HepG2 (cell line): Measurements from ENCODE around the gene SLC35F3. TPM values are rescaled to one million over a fixed set of nuclear protein-coding genes. Genes with fewer than 3 reads are reported as not detected.

ENCODE experiments used
- ATAC-seq: fragments of 200-7000 bp; cut with Tn5 transposase; 3 replicates; pipeline ENCODE4 v1.9.1; 2020; ENCODE audit warnings: mild to moderate bottlenecking, moderate library complexity
- BruUV-seq: library from RNA; stranded (reverse); fragments of 400-500 nt; replicated peaks from 2 replicates; lab custom pipeline; 2021; lab: Mats Ljungman, UMichigan
- CTCF ChIA-PET: fragments of 300-600 bp; formaldehyde crosslinking; extraction: SDS; loops from one replicate; lab custom pipeline; 2021; ENCODE audit warnings: low total read pairs, inconsistent platforms, low intra/inter-chr PET ratio; lab: Yijun Ruan, JAX
- POLR2A ChIA-PET: fragments of 350-600 bp; sonication (Branson Sonifier 250); formaldehyde crosslinking; loops from one replicate; lab custom pipeline; 2020; ENCODE audit warnings: antibody characterized with exemption, inconsistent platforms; lab: Yijun Ruan, JAX
- DNase-seq: peaks from one replicate; pipeline ENCODE4 v3.0.0-alpha.2; 2015; ENCODE audit warnings: low spot score
- FAIRE-seq: peaks from 3 replicates; lab custom pipeline; 2011; peaks lifted over from hg19 to GRCh38; lab: Jason Lieb, UNC
- H2AFZ ChIP-seq: one replicate; pipeline ENCODE4 v1.6.1; 2011; ENCODE audit warnings: low read length, inconsistent platforms
- H3K27ac ChIP-seq: fragments of 300-600 bp; 3 replicates; pipeline ENCODE4 v1.8.0; 2011; ENCODE audit warnings: mixed run types, mild to moderate bottlenecking, mixed read lengths, low read length, inconsistent platforms; ENCODE audit not compliant: insufficient read depth; ENCODE audit errors: extremely low read length
- H3K27me3 ChIP-seq, 2 experiments: fragments of 200-600 bp in 1 of 2; 2 replicates in 1 of 2; 3 replicates in 1 of 2; pipeline versions ENCODE4 v1.6.0 to v1.8.0; 2011; ENCODE audit warnings: low read length in 2 of 2, mild to moderate bottlenecking in 2 of 2, moderate library complexity in 2 of 2, inconsistent platforms in 1 of 2; ENCODE audit not compliant: insufficient read depth in 2 of 2, control insufficient read depth in 1 of 2
- H3K36me3 ChIP-seq, 2 experiments: fragments of 200-600 bp in 1 of 2; replicated peaks in 1 of 2; 2 replicates in 1 of 2; 3 replicates in 1 of 2; pipeline versions ENCODE4 v1.5.1 to v1.8.0; 2011; ENCODE audit warnings: low read length in 2 of 2, inconsistent platforms in 1 of 2; ENCODE audit not compliant: insufficient read depth in 2 of 2, control insufficient read depth in 1 of 2
- H3K4me1 ChIP-seq: 2 replicates; pipeline ENCODE4 v1.5.1; 2012; ENCODE audit warnings: low read length, inconsistent platforms; ENCODE audit not compliant: insufficient read depth
- H3K4me2 ChIP-seq: 2 replicates; pipeline ENCODE4 v1.6.0; 2011; ENCODE audit warnings: low read depth, low read length, inconsistent platforms
- H3K4me3 ChIP-seq, 3 experiments: fragments of 200-600 bp in 1 of 3; sonication (generic), shearing (Covaris generic) in 1 of 3; replicated peaks in 1 of 3; 2 replicates each; pipeline ENCODE4 v1.5.1; 2011 to 2016; ENCODE audit warnings: low read length in 3 of 3, inconsistent platforms in 2 of 3, low read depth in 2 of 3, mild to moderate bottlenecking in 2 of 3, control low read depth in 1 of 3, mixed read lengths in 1 of 3; ENCODE audit not compliant: insufficient read depth in 1 of 3
- H3K79me2 ChIP-seq: one replicate; pipeline ENCODE4 v1.6.1; 2011; ENCODE audit warnings: low read length, inconsistent platforms; ENCODE audit not compliant: insufficient read depth
- H3K9ac ChIP-seq: 2 replicates; pipeline ENCODE4 v1.6.0; 2011; ENCODE audit warnings: mild to moderate bottlenecking, low read depth, low read length, inconsistent platforms; ENCODE audit not compliant: insufficient read depth
- H3K9me3 ChIP-seq: 2 replicates; pipeline ENCODE4 v1.5.1; 2012; ENCODE audit warnings: mild to moderate bottlenecking, low read length
- H4K20me1 ChIP-seq: 2 replicates; pipeline ENCODE4 v1.6.0; 2011; ENCODE audit warnings: inconsistent platforms, mild to moderate bottlenecking, low read length, moderate library complexity; ENCODE audit not compliant: insufficient read depth
- CEBPB ChIP-seq: IDR thresholded peaks from 2 replicates; pipeline ENCODE4 v1.6.1; 2011; ENCODE audit warnings: low read depth, low read length, improper control_type of control experiment, borderline replicate concordance
- DMAP1 ChIP-seq: IDR thresholded peaks from 2 replicates; pipeline ENCODE4 v1.6.1; 2016
- FOSL2 ChIP-seq: sonication (generic); formaldehyde crosslinking; IDR thresholded peaks from 2 replicates; pipeline ENCODE4 v1.4.0; 2020; ENCODE audit warnings: missing genetic modification reagents
- IRX3 ChIP-seq: sonication (generic); formaldehyde crosslinking; IDR thresholded peaks from 2 replicates; pipeline ENCODE4 v1.8.1; 2023; ENCODE audit warnings: mild to moderate bottlenecking, low read depth, missing genetic modification reagents, borderline replicate concordance
- MED8 ChIP-seq: sonication (generic); formaldehyde crosslinking; IDR thresholded peaks from 2 replicates; pipeline ENCODE4 v1.8.1; 2023; ENCODE audit warnings: mild to moderate bottlenecking, missing genetic modification reagents; ENCODE audit not compliant: insufficient replicate concordance
- MTA1 ChIP-seq: sonication (generic); formaldehyde crosslinking; IDR thresholded peaks from 2 replicates; pipeline ENCODE4 v1.4.0; 2020; ENCODE audit warnings: missing genetic modification reagents, mild to moderate bottlenecking, borderline replicate concordance
- NFKB2 ChIP-seq: sonication (generic); formaldehyde crosslinking; IDR thresholded peaks from 2 replicates; pipeline ENCODE4 v1.4.0; 2020; ENCODE audit warnings: missing genetic modification reagents, borderline replicate concordance
- NR3C1 ChIP-seq: sonication (generic); formaldehyde crosslinking; IDR thresholded peaks from 2 replicates; pipeline ENCODE4 v1.4.0; 2020; ENCODE audit warnings: missing genetic modification reagents
- PLRG1 ChIP-seq: fragments of 450-650 bp; conservative IDR thresholded peaks from 2 replicates; pipeline ENCODE4 v1.6.1; 2016
- TBP ChIP-seq: sonication (generic); formaldehyde crosslinking; IDR thresholded peaks from 2 replicates; pipeline ENCODE4 v1.5.0; 2020; ENCODE audit warnings: missing genetic modification reagents
- TBX3 ChIP-seq: fragments of 450-650 bp; IDR thresholded peaks from 2 replicates; pipeline ENCODE4 v1.6.1; 2017; ENCODE audit warnings: antibody characterized with exemption, mild to moderate bottlenecking, inconsistent platforms, borderline replicate concordance
- ZBTB7B ChIP-seq: sonication (generic); formaldehyde crosslinking; IDR thresholded peaks from 2 replicates; pipeline ENCODE4 v1.4.0; 2020; ENCODE audit warnings: missing genetic modification reagents
- ZNF761 ChIP-seq: sonication (generic); formaldehyde crosslinking; conservative IDR thresholded peaks from 2 replicates; pipeline ENCODE4 v1.4.0; 2020; ENCODE audit warnings: mild to moderate bottlenecking, missing genetic modification reagents
- ZSCAN29 ChIP-seq: sonication (generic); formaldehyde crosslinking; conservative IDR thresholded peaks from 2 replicates; pipeline ENCODE4 v1.4.0; 2020; ENCODE audit warnings: mild to moderate bottlenecking, missing genetic modification reagents
- ZSCAN30 ChIP-seq: sonication (generic); formaldehyde crosslinking; IDR thresholded peaks from 2 replicates; pipeline ENCODE4 v1.5.0; 2020; ENCODE audit warnings: mild to moderate bottlenecking, missing genetic modification reagents
- WGBS: methylation state at CpG from one replicate; pipeline ENCODE4 v1.1.6; 2017; ENCODE audit warnings: low lambda C conversion rate; 5-methylcytosine and 5-hydroxymethylcytosine counted together
- in situ Hi-C: cut with HindIII; loops from 2 replicates; pipeline ENCODE4 v1.10.0; 2017; ENCODE audit warnings: low pct_unique_long_range_greater_than_20kb; ENCODE audit not compliant: extremely low pct_ligation_motif_present
- intact Hi-C: fragments of 100-400 bp; cut with micrococcal nuclease; formaldehyde crosslinking; loops from one replicate; pipeline ENCODE4 v1.10.0; 2022; ENCODE audit not compliant: unreplicated experiment
- polyA plus RNA-seq, 8 experiments: library from polyadenylated mRNA; depleted of rRNA in 3 of 8; stranded (reverse) in 7 of 8; unstranded in 1 of 8; fragments of >200 nt; fragmentation: Illumina TruSeq in 4 of 8; extraction: Trizol in 4 of 8; gene quantifications; 2 replicates each; pipeline versions ENCODE4 v1.2.1 to v1.2.3, GENCODE V29; 2011 to 2016; ENCODE audit warnings: low read depth in 4 of 8, missing spikeins in 1 of 8, mixed read lengths in 1 of 8; ENCODE audit not compliant: insufficient read depth in 1 of 8
- total RNA-seq, 5 experiments: library from RNA; depleted of rRNA; stranded (reverse); fragments of >200 nt; fragmentation: Illumina TruSeq; extraction: Trizol; gene quantifications; 2 replicates each; pipeline ENCODE4 v1.2.3, GENCODE V29; 2016; ENCODE audit warnings: low read depth in 1 of 5

The SLC35F3 gene
- total and polyA plus RNA-seq, 2 of the 13 experiments (the other 11 are each of a cell fraction or from before 2014, with no cell fraction given): not detected

- TF ChIP-seq ZSCAN29 (CRISPR knock-in tag) (no peak), TBP (CRISPR knock-in tag) (no peak), NR3C1 (CRISPR knock-in tag) (no peak), MTA1 (CRISPR knock-in tag) (peak; percentile 57; the same call in 1 of the 2 replicates), CEBPB (no peak), ZNF761 (no peak), TBX3 (no peak), ZBTB7B (CRISPR knock-in tag) (peak; percentile 88), ZSCAN30 (CRISPR knock-in tag) (no peak), PLRG1 (no peak)
- TF ChIP-seq, all 625 proteins: peak for 248
Measured at GRCh38 chr1:234327577-234328164, 423.2 kb downstream of the SLC35F3 start (continued).

- Histone ChIP-seq H3K4me1 (peaks cover 39% of the 10 kb centered on the region), H3K27me3 (no peaks in the 10 kb centered on the region), H4K20me1 (no peaks in the 10 kb centered on the region), H3K27ac (no peak overlapping the region), H3K9me3 (peaks cover 1% of the 10 kb centered on the region; the same call in 1 of the 2 replicates), H2AFZ (no peak overlapping the region), H3K4me3 (no peak overlapping the region), H3K36me3 (no peaks in the 10 kb centered on the region), H3K4me2 (no peak overlapping the region), H3K79me2 (no peaks in the 10 kb centered on the region), H3K9ac (no peak overlapping the region)
- peak; percentile 39; the same call in 1 of the 2 replicates for TF ChIP-seq FOSL2
- no peak for TF ChIP-seq DMAP1 (CRISPR knock-in tag)
- TF ChIP-seq IRX3 (CRISPR knock-in tag): no peak
- no peak for TF ChIP-seq NFKB2
- no peak for TF ChIP-seq MED8 (CRISPR knock-in tag)
- ChIA-PET POLR2A (interaction anchor here (0.8 to 1.9 kb wide), 2 partner anchors 13 to 43 kb away, joined by 3 to 6 read pairs; partner anchors contain the start of gene COA6), CTCF (no interaction called here)
- BruUV-seq: no TSS peak
- no peak for DNase-seq
- no peak for ATAC-seq
- in situ Hi-C loops: no loop called here
- no peak for FAIRE-seq
- intact Hi-C loops: no loop called here
- WGBS: 59% methylated on average over 4 of the region's 4 CpGs
Measured at GRCh38 chr1:234330843-234331215, 426.4 kb downstream of the SLC35F3 start.
